NCI-H748 (cell line): ENCODE measurements around the gene RAB22A.
"Not testable (repeated sequence)": the region's sequence is repeated elsewhere in the genome, so short reads cannot be mapped to it uniquely, and the experiment has no call there.

ENCODE experiments used
- DNase-seq: peaks from one replicate; lab custom pipeline; 2025; ENCODE audit not compliant: unreplicated experiment; lab: John Stamatoyannopoulos, UW

RAB22A gene

GRCh38 chr20:58407966-58408557, 98.5 kb downstream of the RAB22A start:
- peak; percentile 4 for DNase-seq

- peak; percentile 45 for DNase-seq
Measured at GRCh38 chr20:58408603-58409246, 99.2 kb downstream of the RAB22A start.

DNA sequence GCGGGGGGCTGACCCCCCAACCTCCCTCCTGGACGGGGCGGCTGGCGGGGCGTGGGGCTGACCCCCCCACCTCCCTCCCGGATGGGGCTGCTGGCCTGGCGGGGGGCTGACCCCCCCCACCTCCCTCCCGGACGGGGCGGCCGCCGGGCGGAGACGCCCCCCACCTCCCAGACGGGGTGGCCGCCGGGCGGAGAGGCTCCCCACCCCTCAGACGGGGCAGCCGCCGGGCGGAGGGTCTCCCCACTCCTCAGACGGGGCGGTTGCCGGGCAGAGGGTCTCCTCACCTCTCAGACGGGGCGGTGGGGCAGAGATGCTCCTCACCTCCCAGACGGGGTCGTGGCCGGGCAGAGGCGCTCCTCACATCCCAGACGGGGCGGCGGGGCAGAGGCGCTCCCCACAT, 104.7 kb downstream of the RAB22A start:
- DNase-seq = not testable (repeated sequence)

DNA sequence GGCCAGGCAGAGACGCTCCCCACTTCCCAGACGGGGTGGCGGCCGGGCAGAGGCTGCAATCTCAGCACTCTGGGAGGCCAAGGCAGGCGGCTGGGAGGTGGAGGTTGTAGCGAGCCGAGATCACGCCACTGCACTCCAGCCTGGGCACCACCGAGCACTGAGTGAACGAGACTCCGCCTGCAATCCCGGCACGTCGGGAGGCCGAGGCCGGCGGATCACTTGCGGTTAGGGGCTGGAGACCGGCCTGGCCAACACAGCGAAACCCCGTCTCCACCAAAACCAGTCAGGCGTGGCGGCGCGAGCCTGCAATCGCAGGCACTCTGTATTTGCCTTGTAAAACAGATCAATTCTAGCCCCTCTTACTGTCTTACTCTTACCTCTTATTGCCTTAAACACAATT, 105.3 kb downstream of the RAB22A start:
- DNase-seq = not testable (repeated sequence)

- DNase-seq = no peak
Measured at GRCh38 chr20:58416057-58416456, 106.5 kb downstream of the RAB22A start.

- no peak for DNase-seq
Measured at GRCh38 chr20:58416835-58417234, 107.3 kb downstream of the RAB22A start.
